ENCODE data around the gene RRP15.

Gene RRP15

GRCh38 chr1:218284917-218285635 is at the start of gene RRP15:
RRP15 (plus strand) TSS chr1:218285293; CDS start chr1:218285317, 24 bp downstream.
- peak; percentile 88 for DNase-seq

- no peak for DNase-seq
Observed at GRCh38 chr1:218242171-218242570, 42.9 kb upstream of the RRP15 start.

- no peak for DNase-seq
Observed at GRCh38 chr1:218247339-218247738, 37.8 kb upstream of the RRP15 start.

- DNase-seq = no peak
Observed at GRCh38 chr1:218249338-218250140, 35.6 kb upstream of the RRP15 start.

GRCh38 chr1:218250492-218250891 is 34.6 kb upstream of the RRP15 start:
- DNase-seq = no peak

GRCh38 chr1:218254296-218254946 is 30.7 kb upstream of the RRP15 start:
- no peak for DNase-seq

GRCh38 chr1:218255090-218255489 is 30.0 kb upstream of the RRP15 start:
- DNase-seq = no peak

GRCh38 chr1:218257371-218257770 is 27.7 kb upstream of the RRP15 start:
- no peak for DNase-seq

- DNase-seq = no peak
Observed at GRCh38 chr1:218257971-218258370, 27.1 kb upstream of the RRP15 start.

- DNase-seq = no peak
Observed at GRCh38 chr1:218259339-218259738, 25.8 kb upstream of the RRP15 start.

- DNase-seq = no peak
Observed at GRCh38 chr1:218259800-218260199, 25.3 kb upstream of the RRP15 start.

- no peak for DNase-seq
Observed at GRCh38 chr1:218262259-218262658, 22.8 kb upstream of the RRP15 start.

- no peak for DNase-seq
Observed at GRCh38 chr1:218266356-218266755, 18.7 kb upstream of the RRP15 start.

GRCh38 chr1:218272366-218272765 is 12.7 kb upstream of the RRP15 start:
- no peak for DNase-seq

GRCh38 chr1:218273762-218274479 is 11.2 kb upstream of the RRP15 start:
- no peak for DNase-seq

- DNase-seq = no peak
Observed at GRCh38 chr1:218274511-218274910, 10.6 kb upstream of the RRP15 start.

- DNase-seq = no peak
Observed at GRCh38 chr1:218275823-218276222, 9.3 kb upstream of the RRP15 start.

GRCh38 chr1:218281285-218281684 is 3.8 kb upstream of the RRP15 start:
- DNase-seq = no peak

- DNase-seq = no peak
Observed at GRCh38 chr1:218284377-218284916, 646 bp upstream of the RRP15 start.

- no peak for DNase-seq
Observed at GRCh38 chr1:218292515-218292914, 7.4 kb downstream of the RRP15 start.

- no peak for DNase-seq
Observed at GRCh38 chr1:218294546-218294945, 9.5 kb downstream of the RRP15 start.

GRCh38 chr1:218296162-218296561 is 11.1 kb downstream of the RRP15 start:
- DNase-seq = no peak

GRCh38 chr1:218297461-218297860 is 12.4 kb downstream of the RRP15 start:
- no peak for DNase-seq

Data from activated T-cell treated with anti-CD3 and anti-CD28 coated beads, Interleukin-2, amount 50 U/mL, for 1 hour (primary cell).